Endodermal cell (in vitro differentiated cells): Measurements from ENCODE around the gene ZNF229. TPM values are rescaled to one million over a fixed set of nuclear protein-coding genes. Genes with fewer than 3 reads are reported as not detected.

Experiments
- total RNA-seq, 2 donors: library from RNA; stranded (reverse); fragmentation: NEBNext Ultra II Directional in 1 of 2; extraction: Animal tissue kit (Norgen Biotek cat#: 25700) in 1 of 2; gene quantifications; 2 replicates in 1 of 2; 3 replicates in 1 of 2; pipeline ENCODE4 v1.2.1, GENCODE V29; 2021

The ZNF229 gene
- total RNA-seq, 2 donors from 2014 or later: 3.1 to 12.1 TPM

Other genes with a start within 250 kb of the ZNF229 start
- 10 to 100 TPM; 27.6 to 27.8 TPM for gene ZNF227, start 235.9 kb downstream of the ZNF229 start, total RNA-seq
- gene ZNF233, start 188.6 kb downstream of the ZNF229 start, total RNA-seq: 1 to 10 TPM in 1 of 2 donors, under 1 TPM in 1; 0.58 to 3.0 TPM
- gene ZNF235, start 143.4 kb downstream of the ZNF229 start, total RNA-seq: 10 to 100 TPM in 1 of 2 donors, 1 to 10 TPM in 1; 7.0 to 12.1 TPM
- gene ZNF112, start 91.8 kb downstream of the ZNF229 start, total RNA-seq: 1 to 10 TPM; 5.0 to 6.1 TPM
- gene ZNF285, start 46.9 kb downstream of the ZNF229 start, total RNA-seq: 1 to 10 TPM; 3.5 to 9.0 TPM
- gene ZNF180, start 52.0 kb upstream of the ZNF229 start, total RNA-seq: 10 to 100 TPM in 1 of 2 donors, 1 to 10 TPM in 1; 10.0 to 12.9 TPM
- gene CEACAM20, start 81.2 kb upstream of the ZNF229 start, total RNA-seq: not detected
- gene IGSF23, start 165.1 kb upstream of the ZNF229 start, total RNA-seq: not detected
- 10 to 100 TPM; 21.2 to 31.6 TPM for gene PVR, start 195.4 kb upstream of the ZNF229 start, total RNA-seq
- gene CEACAM19, start 223.0 kb upstream of the ZNF229 start, total RNA-seq: 1 to 10 TPM; 2.2 to 2.8 TPM